GM21529 (cell line): ENCODE measurements around the gene ZNF365.

Source experiments
- ATAC-seq: cut with Tn5 transposase; IDR thresholded peaks from one replicate; pipeline ENCODE4 v1.9.1; 2021; ENCODE audit not compliant: unreplicated experiment

Gene ZNF365

GRCh38 chr10:62413652-62414051 is 39.5 kb downstream of the ZNF365 start:
- ATAC-seq = no peak

- ATAC-seq = no peak
Observed at GRCh38 chr10:62414359-62414758, 40.2 kb downstream of the ZNF365 start.

GRCh38 chr10:62422068-62422590 is 48.0 kb downstream of the ZNF365 start:
- ATAC-seq = no peak

GRCh38 chr10:62424026-62424425 is 49.9 kb downstream of the ZNF365 start:
- no peak for ATAC-seq

GRCh38 chr10:62426086-62426485 is 51.9 kb downstream of the ZNF365 start:
- no peak for ATAC-seq

- no peak for ATAC-seq
Observed at GRCh38 chr10:62426600-62426999, 52.4 kb downstream of the ZNF365 start.

GRCh38 chr10:62430881-62431280 is 56.7 kb downstream of the ZNF365 start:
- no peak for ATAC-seq

GRCh38 chr10:62433181-62433692 is 59.1 kb downstream of the ZNF365 start:
- peak; percentile 93 for ATAC-seq

GRCh38 chr10:62433901-62434300 is 59.7 kb downstream of the ZNF365 start:
- ATAC-seq = no peak

GRCh38 chr10:62437696-62438095 is 63.5 kb downstream of the ZNF365 start:
- ATAC-seq = peak; percentile 61

GRCh38 chr10:62442006-62442405 is 67.8 kb downstream of the ZNF365 start:
- ATAC-seq = no peak

GRCh38 chr10:62442894-62443669 is 68.9 kb downstream of the ZNF365 start:
- ATAC-seq = no peak

GRCh38 chr10:62443866-62444265 is 69.7 kb downstream of the ZNF365 start:
- ATAC-seq = no peak

GRCh38 chr10:62446627-62447026 is 72.5 kb downstream of the ZNF365 start:
- ATAC-seq = no peak

GRCh38 chr10:62450912-62451610 is 76.9 kb downstream of the ZNF365 start:
- ATAC-seq = no peak

GRCh38 chr10:62451611-62451975 is 77.4 kb downstream of the ZNF365 start:
- no peak for ATAC-seq
